Loucy (cell line): ENCODE results near the gene CFAP92.

Experiments
- H2AFZ ChIP-seq: fragments of 200-600 bp; sonication (generic); 2 replicates; pipeline ENCODE4 v1.6.0; 2016; ENCODE audit warnings: antibody characterized with exemption, mild to moderate bottlenecking, low read length, moderate library complexity
- H3F3A ChIP-seq: fragments of 200-600 bp; 2 replicates; pipeline ENCODE4 v1.6.0; 2016; ENCODE audit warnings: antibody characterized with exemption, low read depth, mild to moderate bottlenecking
- H3K27me3 ChIP-seq: fragments of 200-600 bp; sonication (generic); 2 replicates; pipeline ENCODE4 v1.6.1; 2014; ENCODE audit warnings: low read length, mild to moderate bottlenecking; ENCODE audit not compliant: insufficient read depth, poor library complexity, severe bottlenecking
- H3K36me3 ChIP-seq: fragments of 200-600 bp; sonication (generic); 2 replicates; pipeline ENCODE4 v1.6.1; 2016; ENCODE audit warnings: low read length; ENCODE audit not compliant: insufficient read depth
- H3K4me1 ChIP-seq: fragments of 200-600 bp; sonication (generic); 2 replicates; pipeline ENCODE4 v1.5.1; 2014; ENCODE audit warnings: low read length, mild to moderate bottlenecking; ENCODE audit not compliant: insufficient read depth, poor library complexity, severe bottlenecking
- H3K4me2 ChIP-seq: fragments of 200-600 bp; sonication (generic); 2 replicates; pipeline ENCODE4 v1.6.0; 2014; ENCODE audit warnings: antibody characterized with exemption, low read length, low read depth, mild to moderate bottlenecking; ENCODE audit not compliant: poor library complexity, severe bottlenecking
- H3K4me3 ChIP-seq: fragments of 200-600 bp; sonication (generic); 2 replicates; pipeline ENCODE4 v1.5.1; 2014; ENCODE audit warnings: low read length, mild to moderate bottlenecking, mixed read lengths; ENCODE audit not compliant: poor library complexity, severe bottlenecking
- H3K79me2 ChIP-seq: fragments of 200-600 bp; sonication (generic); 2 replicates; pipeline ENCODE4 v1.6.1; 2014; ENCODE audit warnings: low read length; ENCODE audit not compliant: insufficient read depth
- H3K9ac ChIP-seq: fragments of 200-600 bp; sonication (generic); 2 replicates; pipeline ENCODE4 v1.6.0; 2014; ENCODE audit warnings: mild to moderate bottlenecking, low read depth, low read length, moderate library complexity; ENCODE audit not compliant: poor library complexity, severe bottlenecking
- H3K9me2 ChIP-seq: fragments of 200-600 bp; sonication (generic); replicated peaks from 2 replicates; pipeline ENCODE4 v1.6.1; 2016; ENCODE audit warnings: low read depth, low read length, mixed read lengths
- H3K9me3 ChIP-seq: fragments of 200-600 bp; sonication (generic); 2 replicates; pipeline ENCODE4 v1.6.1; 2014; ENCODE audit warnings: mild to moderate bottlenecking, antibody characterized with exemption, low read length, low read depth; ENCODE audit not compliant: insufficient read depth
- H4K20me1 ChIP-seq: fragments of 200-600 bp; sonication (generic); 2 replicates; pipeline ENCODE4 v1.6.0; 2014; ENCODE audit warnings: antibody characterized with exemption, low read length, mild to moderate bottlenecking; ENCODE audit not compliant: insufficient read depth, poor library complexity, severe bottlenecking
- EZH2phosphoT487 ChIP-seq: fragments of 200-600 bp; IDR thresholded peaks from 2 replicates; pipeline ENCODE4 v1.6.1; 2018; ENCODE audit warnings: antibody characterized with exemption, mild to moderate bottlenecking, moderate library complexity, borderline replicate concordance
- TF ChIP-seq, protein P1 (sequence below): fragments of 200-600 bp; sonication (generic); conservative IDR thresholded peaks from 2 replicates; pipeline ENCODE4 v1.5.1; 2014; ENCODE audit warnings: mild to moderate bottlenecking, antibody characterized with exemption, low read length

CFAP92 gene

DNA sequence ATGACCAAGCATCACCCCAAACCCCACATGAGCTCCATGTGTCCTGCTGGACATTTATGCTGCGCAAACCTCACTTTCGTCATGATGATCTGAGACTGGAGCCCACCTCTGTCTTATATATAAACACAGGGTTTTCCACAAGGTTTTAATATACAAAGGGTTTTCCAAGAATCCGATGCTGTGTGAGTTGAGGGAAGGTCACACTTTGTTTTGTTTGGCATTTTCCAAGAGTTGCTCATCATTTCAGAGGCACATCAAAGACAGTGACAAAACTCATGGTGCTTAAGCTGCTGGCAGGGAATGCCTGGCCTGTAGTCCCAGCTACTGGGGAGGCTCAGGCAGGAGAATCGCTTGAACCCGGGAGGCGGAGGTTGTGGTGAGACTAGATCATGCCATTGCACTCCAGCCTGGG is 27.3 kb upstream of the CFAP92 start:
- no peak overlapping the region for H3K9ac ChIP-seq
- no peak for TF ChIP-seq EZH2phosphoT487
- TF ChIP-seq, protein P1, sequence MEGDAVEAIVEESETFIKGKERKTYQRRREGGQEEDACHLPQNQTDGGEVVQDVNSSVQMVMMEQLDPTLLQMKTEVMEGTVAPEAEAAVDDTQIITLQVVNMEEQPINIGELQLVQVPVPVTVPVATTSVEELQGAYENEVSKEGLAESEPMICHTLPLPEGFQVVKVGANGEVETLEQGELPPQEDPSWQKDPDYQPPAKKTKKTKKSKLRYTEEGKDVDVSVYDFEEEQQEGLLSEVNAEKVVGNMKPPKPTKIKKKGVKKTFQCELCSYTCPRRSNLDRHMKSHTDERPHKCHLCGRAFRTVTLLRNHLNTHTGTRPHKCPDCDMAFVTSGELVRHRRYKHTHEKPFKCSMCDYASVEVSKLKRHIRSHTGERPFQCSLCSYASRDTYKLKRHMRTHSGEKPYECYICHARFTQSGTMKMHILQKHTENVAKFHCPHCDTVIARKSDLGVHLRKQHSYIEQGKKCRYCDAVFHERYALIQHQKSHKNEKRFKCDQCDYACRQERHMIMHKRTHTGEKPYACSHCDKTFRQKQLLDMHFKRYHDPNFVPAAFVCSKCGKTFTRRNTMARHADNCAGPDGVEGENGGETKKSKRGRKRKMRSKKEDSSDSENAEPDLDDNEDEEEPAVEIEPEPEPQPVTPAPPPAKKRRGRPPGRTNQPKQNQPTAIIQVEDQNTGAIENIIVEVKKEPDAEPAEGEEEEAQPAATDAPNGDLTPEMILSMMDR, result no peak

DNA sequence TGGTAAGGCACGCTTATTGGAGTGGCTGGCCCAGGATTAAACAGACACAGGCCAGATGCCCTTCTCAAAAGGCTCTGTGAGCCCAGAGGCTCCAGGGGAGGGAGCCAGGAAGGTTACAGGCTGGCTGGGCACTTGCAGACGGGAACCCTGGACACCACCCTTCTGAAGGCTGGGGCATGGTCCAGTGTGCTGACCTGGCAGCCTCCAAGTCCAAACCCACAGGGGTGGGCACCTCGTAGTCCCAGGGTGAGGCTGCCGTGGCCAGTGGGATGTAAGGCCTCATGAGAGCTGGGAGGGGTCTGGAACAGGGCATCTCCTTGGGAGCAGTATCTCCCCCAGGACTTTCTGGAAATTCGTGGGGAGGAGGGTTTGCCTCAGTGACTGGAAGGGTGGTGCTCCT is 26.8 kb upstream of the CFAP92 start:
- Histone ChIP-seq H2AFZ (no peak overlapping the region), H3K36me3 (no peaks in the 10 kb centered on the region), H3K27me3 (no peaks in the 10 kb centered on the region), H3F3A (peaks cover 11% of the 10 kb centered on the region; the same call in 1 of the 2 replicates), H3K79me2 (peaks cover 5% of the 10 kb centered on the region; the same call in 1 of the 2 replicates), H3K9ac (no peak overlapping the region), H3K9me3 (no peaks in the 10 kb centered on the region), H3K4me2 (no peak overlapping the region), H3K4me1 (peaks cover 26% of the 10 kb centered on the region), H3K4me3 (no peak overlapping the region), H4K20me1 (no peaks in the 10 kb centered on the region), H3K9me2 (no peaks in the 10 kb centered on the region)
- TF ChIP-seq, protein P1, result no peak
- no peak for TF ChIP-seq EZH2phosphoT487

More for the DNA sequence above, 27.3 kb upstream of the CFAP92 start:
- Histone ChIP-seq H3K4me2 (no peak overlapping the region), H3K4me3 (no peak overlapping the region), H3K9me3 (no peaks in the 10 kb centered on the region), H4K20me1 (no peaks in the 10 kb centered on the region), H3K36me3 (no peaks in the 10 kb centered on the region), H3K79me2 (peaks cover 9% of the 10 kb centered on the region; the same call in 1 of the 2 replicates), H3K4me1 (peaks cover 26% of the 10 kb centered on the region), H3K9me2 (no peaks in the 10 kb centered on the region), H3K27me3 (no peaks in the 10 kb centered on the region), H2AFZ (no peak overlapping the region), H3F3A (peaks cover 6% of the 10 kb centered on the region; the same call in 1 of the 2 replicates)

DNA sequence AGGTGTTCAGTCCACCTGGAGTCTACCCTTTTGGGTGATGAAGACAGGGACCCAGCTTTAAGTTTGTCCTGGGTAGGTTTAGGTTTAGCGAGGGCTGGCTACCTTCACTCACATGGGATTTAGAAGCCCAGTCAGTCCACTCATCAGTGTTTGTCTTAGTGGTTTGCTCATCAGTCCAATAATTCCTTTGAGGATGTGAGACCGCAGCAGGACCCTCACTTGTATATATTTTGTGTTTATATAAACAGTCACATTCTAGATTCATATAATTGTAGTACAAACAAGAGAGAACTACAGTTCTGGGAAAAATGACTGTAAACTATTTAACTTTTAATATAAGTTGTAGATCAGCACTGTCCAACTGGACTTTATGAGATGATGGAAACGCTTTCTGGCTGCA is 25.4 kb upstream of the CFAP92 start:
- H3K4me3 ChIP-seq, result no peak overlapping the region
- peaks cover 38% of the 10 kb centered on the region for H3K4me1 ChIP-seq
- no peaks in the 10 kb centered on the region for H3K27me3 ChIP-seq
- no peaks in the 10 kb centered on the region for H3K9me3 ChIP-seq
- peaks cover 16% of the 10 kb centered on the region; the same call in 1 of the 2 replicates for H3F3A ChIP-seq
- no peaks in the 10 kb centered on the region for H3K9me2 ChIP-seq
- no peak overlapping the region for H3K4me2 ChIP-seq
- H4K20me1 ChIP-seq, result no peaks in the 10 kb centered on the region
- H3K9ac ChIP-seq, result no peak overlapping the region
- H3K36me3 ChIP-seq, result no peaks in the 10 kb centered on the region
- no peak overlapping the region for H2AFZ ChIP-seq
- H3K79me2 ChIP-seq, result no peaks in the 10 kb centered on the region
- TF ChIP-seq, protein P1, result no peak
- no peak for TF ChIP-seq EZH2phosphoT487
